Testis (tissue), 2 donors: Measurements from ENCODE around the gene DEFB119.

Source experiments
- CTCF ChIP-seq, 3 experiments: fragments of 450-650 bp in 2 of 3; fragments of 200-600 bp in 1 of 3; sonication (generic) in 1 of 3; IDR thresholded peaks; one replicate each; pipeline ENCODE4 v1.5.1; 2016 to 2019; ENCODE audit warnings: antibody characterized with exemption in 3 of 3, mild to moderate bottlenecking in 2 of 3, moderate library complexity in 1 of 3
- POLR2A ChIP-seq: fragments of 450-650 bp; IDR thresholded peaks from one replicate; pipeline ENCODE4 v1.6.1; 2017; ENCODE audit warnings: antibody characterized with exemption, mild to moderate bottlenecking, moderate library complexity

DNA sequence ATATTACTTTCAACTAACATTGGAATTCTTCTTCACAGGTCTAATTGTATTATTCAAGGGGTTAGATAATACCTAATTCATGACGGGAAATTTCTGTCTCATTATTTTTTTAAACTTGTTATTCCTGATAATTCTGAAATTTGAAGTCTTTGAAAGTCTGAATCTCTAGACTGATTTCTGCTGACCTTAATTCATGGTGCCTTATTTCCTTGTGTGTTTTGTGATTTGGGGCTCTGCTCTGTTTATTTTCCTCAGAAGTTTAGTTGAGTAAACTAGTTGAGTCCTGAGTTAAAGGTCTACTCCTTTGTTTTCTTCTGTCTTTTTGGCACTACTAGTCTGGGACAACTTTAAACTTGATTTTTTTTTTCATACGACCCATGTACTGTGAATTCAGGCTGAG lies 16.0 kb downstream of the DEFB119 start:
- no peak for TF ChIP-seq CTCF (IDR thresholded peaks at IDR 0.05)
- no peak for TF ChIP-seq POLR2A
